Type B pancreatic cell (in vitro differentiated cells): ENCODE measurements around the gene HILPDA. TPM values are rescaled to one million over a fixed set of nuclear protein-coding genes. Genes with fewer than 3 reads are reported as not detected.
A peak's percentile ranks its signal among the peaks of the same experiment; 100 is the strongest.

ENCODE experiments used
- DNase-seq: peaks from one replicate; pipeline ENCODE4 v3.0.0; 2021; ENCODE audit warnings: mixed read lengths; ENCODE audit not compliant: unreplicated experiment; ENCODE audit errors: extremely low spot score
- H3K27ac Mint-ChIP-seq: 2 replicates; pipeline ENCODE4 v1.8.0; 2021; ENCODE audit warnings: mild to moderate bottlenecking, mixed read lengths
- H3K27me3 Mint-ChIP-seq: 2 replicates; pipeline ENCODE4 v1.8.0; 2021; ENCODE audit warnings: mixed read lengths
- H3K36me3 Mint-ChIP-seq: 2 replicates; pipeline ENCODE4 v1.8.0; 2021; ENCODE audit warnings: mixed read lengths
- H3K4me1 Mint-ChIP-seq: one replicate; pipeline ENCODE4 v1.8.0; 2021; ENCODE audit warnings: mixed read lengths; ENCODE audit not compliant: unreplicated experiment
- H3K4me3 Mint-ChIP-seq: 2 replicates; pipeline ENCODE4 v1.8.0; 2021; ENCODE audit warnings: mild to moderate bottlenecking, mixed read lengths
- H3K9me3 Mint-ChIP-seq: 2 replicates; pipeline ENCODE4 v1.8.0; 2021; ENCODE audit warnings: mixed read lengths
- long read RNA-seq: library from polyadenylated mRNA; unstranded; transcript quantifications from one replicate; pipeline ENCODE4 v2.0.0, GENCODE V29; 2020
- total RNA-seq: library from RNA; stranded (reverse); gene quantifications from 2 replicates; pipeline ENCODE4 v1.2.1, GENCODE V29; 2021; ENCODE audit warnings: low replicate concordance
- TF ChIP-seq, protein P1 (sequence below): fragments of 200-600 bp; sonication (generic); conservative IDR thresholded peaks from 2 replicates; pipeline ENCODE4 v1.5.0; 2021; ENCODE audit warnings: antibody characterized with exemption, mild to moderate bottlenecking

HILPDA gene
- total RNA-seq, result 26.4 and 36.0 TPM in 2 replicates
- long read RNA-seq, transcript HILPDA-202 (2 exons, 785 nt), result minor isoform, 5 of 49 reads
- long read RNA-seq, transcript HILPDA-201 (2 exons, 1,349 nt), result major isoform, 44 of 49 reads
- long read RNA-seq, partial matches to known transcripts, result 0 of 49 reads
- long read RNA-seq, other reads (novel, unspliced or antisense), result 0 of 49 reads

GRCh38 chr7:128455543-128456254 lies at the start of gene HILPDA:
HILPDA (plus strand) TSS chr7:128455878; CDS start chr7:128457269, 1,391 bp downstream.
- TF ChIP-seq, protein P1, sequence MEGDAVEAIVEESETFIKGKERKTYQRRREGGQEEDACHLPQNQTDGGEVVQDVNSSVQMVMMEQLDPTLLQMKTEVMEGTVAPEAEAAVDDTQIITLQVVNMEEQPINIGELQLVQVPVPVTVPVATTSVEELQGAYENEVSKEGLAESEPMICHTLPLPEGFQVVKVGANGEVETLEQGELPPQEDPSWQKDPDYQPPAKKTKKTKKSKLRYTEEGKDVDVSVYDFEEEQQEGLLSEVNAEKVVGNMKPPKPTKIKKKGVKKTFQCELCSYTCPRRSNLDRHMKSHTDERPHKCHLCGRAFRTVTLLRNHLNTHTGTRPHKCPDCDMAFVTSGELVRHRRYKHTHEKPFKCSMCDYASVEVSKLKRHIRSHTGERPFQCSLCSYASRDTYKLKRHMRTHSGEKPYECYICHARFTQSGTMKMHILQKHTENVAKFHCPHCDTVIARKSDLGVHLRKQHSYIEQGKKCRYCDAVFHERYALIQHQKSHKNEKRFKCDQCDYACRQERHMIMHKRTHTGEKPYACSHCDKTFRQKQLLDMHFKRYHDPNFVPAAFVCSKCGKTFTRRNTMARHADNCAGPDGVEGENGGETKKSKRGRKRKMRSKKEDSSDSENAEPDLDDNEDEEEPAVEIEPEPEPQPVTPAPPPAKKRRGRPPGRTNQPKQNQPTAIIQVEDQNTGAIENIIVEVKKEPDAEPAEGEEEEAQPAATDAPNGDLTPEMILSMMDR, result no peak
- Mint-ChIP-seq H3K4me3 (peak within 1 kb of the TSS; percentile 92), H3K36me3 (peaks cover 18% of the 10 kb centered on the region), H3K4me1 (peaks cover 33% of the 10 kb centered on the region), H3K9me3 (no peaks in the 10 kb centered on the region), H3K27me3 (peaks cover 8% of the 10 kb centered on the region), H3K27ac (peak within 1 kb of the TSS; percentile 93)
- peak; percentile 93 for DNase-seq

DNA sequence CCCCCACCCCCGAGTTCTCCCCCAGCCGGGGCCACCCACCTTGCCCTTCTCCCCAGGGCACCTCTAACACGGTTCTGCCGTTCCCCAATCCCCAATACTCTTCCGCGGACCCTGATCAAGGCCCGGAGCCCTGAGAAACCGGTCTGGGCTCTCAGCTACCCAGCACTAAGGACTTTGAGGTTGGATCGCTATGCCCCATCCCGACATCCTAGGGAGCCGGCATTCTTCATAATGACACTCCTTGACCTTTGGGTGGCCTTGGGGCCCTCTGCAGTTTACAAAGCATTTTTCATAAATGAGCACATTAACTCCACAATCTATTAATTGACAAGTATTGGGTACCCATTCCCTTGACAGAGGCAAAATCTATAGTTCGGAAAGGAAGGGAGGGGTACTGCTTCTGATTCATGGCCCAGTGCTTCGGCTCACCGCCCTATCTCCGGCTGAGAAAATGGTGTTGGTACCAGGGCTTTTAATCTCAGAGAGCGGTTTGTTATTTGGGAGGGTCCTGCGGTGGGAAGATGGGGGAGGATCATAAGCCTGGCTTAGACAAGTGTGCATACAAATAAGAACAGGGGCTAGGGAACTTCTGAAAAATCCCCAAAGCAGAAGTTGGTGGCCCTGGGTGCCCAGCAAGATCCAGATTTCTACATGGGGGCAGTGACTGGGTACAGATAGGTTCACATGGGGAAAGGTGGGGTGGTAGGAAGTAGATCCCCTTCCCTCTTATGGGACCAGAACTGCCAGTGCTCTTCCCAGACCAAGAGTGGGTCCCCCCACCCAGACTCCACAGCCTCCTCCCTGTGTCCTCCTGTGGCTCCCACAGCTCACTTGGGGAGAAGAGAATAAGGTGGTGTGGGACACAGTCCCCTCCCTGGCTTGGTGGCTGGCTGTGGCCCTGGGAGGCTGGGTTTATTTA lies 49.1 kb upstream of the HILPDA start:
- no peaks in the 10 kb centered on the region for H3K36me3 Mint-ChIP-seq
- H3K27me3 Mint-ChIP-seq, result peaks cover 12% of the 10 kb centered on the region
- no peak for DNase-seq
- H3K4me1 Mint-ChIP-seq, result peaks cover 39% of the 10 kb centered on the region
- no peaks in the 10 kb centered on the region for H3K9me3 Mint-ChIP-seq
- TF ChIP-seq, protein P1, result no peak
- peak overlapping the region; percentile 88 for H3K4me3 Mint-ChIP-seq
- H3K27ac Mint-ChIP-seq, result peak overlapping the region; percentile 82

- H3K4me3 Mint-ChIP-seq, result peak overlapping the region; percentile 88
Observed at GRCh38 chr7:128407233-128407589, 48.5 kb upstream of the HILPDA start.

DNA sequence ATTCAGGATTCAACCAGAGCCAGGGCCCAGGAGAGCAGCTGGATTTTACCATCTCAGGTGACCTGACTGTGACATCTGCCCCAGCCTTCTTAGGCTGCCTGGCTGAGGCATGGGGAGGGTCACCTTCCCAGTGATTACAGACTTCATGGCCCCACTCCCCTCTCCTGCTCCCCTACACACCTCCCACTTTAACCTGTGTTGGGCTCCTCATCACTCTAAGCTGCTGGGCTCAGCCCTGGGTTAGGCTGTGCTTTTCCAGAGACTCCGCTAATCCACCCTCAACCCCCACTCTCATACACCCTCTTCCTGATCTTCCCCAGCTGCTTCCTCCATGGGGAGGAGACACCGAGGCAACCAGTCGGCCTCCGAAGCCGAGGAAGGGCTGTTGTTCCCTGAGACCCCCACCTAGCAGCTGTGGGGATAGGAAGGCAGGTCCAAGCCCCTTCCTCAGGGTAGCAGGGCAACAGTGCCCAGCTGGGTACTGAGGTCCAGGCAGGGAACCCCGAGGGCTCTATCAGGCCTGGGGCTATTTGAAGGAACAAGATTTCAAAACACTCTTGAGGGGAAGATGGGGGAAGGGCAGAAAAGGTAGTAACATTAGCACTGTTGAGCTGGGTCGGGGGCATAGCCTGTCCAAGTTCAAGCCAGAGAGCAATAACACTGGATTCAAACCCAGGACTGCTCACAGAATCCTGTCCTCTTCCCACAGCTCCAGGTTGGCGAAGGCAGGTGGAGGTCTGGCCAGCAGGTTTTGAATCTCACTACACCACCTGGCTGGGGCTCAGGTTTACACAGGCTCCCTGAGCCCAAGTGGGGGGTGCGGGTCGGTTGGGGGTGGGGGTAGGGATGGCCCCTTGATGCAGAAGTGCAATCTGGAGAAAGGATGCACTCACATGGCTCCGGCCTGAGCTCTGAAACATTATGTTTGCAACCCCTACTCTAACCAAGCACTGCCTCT lies 47.6 kb upstream of the HILPDA start:
- Mint-ChIP-seq H3K4me3 (peak overlapping the region; percentile 88), H3K4me1 (peaks cover 39% of the 10 kb centered on the region), H3K36me3 (no peaks in the 10 kb centered on the region), H3K27ac (no peak overlapping the region), H3K9me3 (no peaks in the 10 kb centered on the region), H3K27me3 (peaks cover 12% of the 10 kb centered on the region)
- TF ChIP-seq, protein P1, result no peak
- DNase-seq, result no peak

More at GRCh38 chr7:128407233-128407589, 48.5 kb upstream of the HILPDA start:
- H3K36me3 Mint-ChIP-seq, result no peaks in the 10 kb centered on the region
- TF ChIP-seq, protein P1, result no peak
- H3K27ac Mint-ChIP-seq, result peak overlapping the region; percentile 82
- peaks cover 39% of the 10 kb centered on the region for H3K4me1 Mint-ChIP-seq
- DNase-seq, result no peak
- H3K9me3 Mint-ChIP-seq, result no peaks in the 10 kb centered on the region
- peaks cover 12% of the 10 kb centered on the region for H3K27me3 Mint-ChIP-seq
